Mesothelial cell of epicardium (in vitro differentiated cells): ENCODE results near the gene CUTC. TPM values are rescaled to one million over a fixed set of nuclear protein-coding genes. Genes with fewer than 3 reads are reported as not detected.

Experiments
- DNase-seq, 2 experiments: peaks; one replicate each; pipeline ENCODE4 v3.0.0; 2021; ENCODE audit warnings: low spot score in 2 of 2; ENCODE audit not compliant: unreplicated experiment in 2 of 2
- H3K27ac Mint-ChIP-seq: 2 replicates; pipeline ENCODE4 v1.8.0; 2021; ENCODE audit warnings: mixed read lengths
- H3K27me3 Mint-ChIP-seq: 2 replicates; pipeline ENCODE4 v1.8.0; 2021; ENCODE audit warnings: low read depth, mixed read lengths
- H3K36me3 Mint-ChIP-seq: 2 replicates; pipeline ENCODE4 v1.8.0; 2021; ENCODE audit warnings: mixed read lengths
- H3K4me1 Mint-ChIP-seq: 2 replicates; pipeline ENCODE4 v1.8.0; 2021; ENCODE audit warnings: mixed read lengths
- H3K4me3 Mint-ChIP-seq: 2 replicates; pipeline ENCODE4 v1.8.0; 2021; ENCODE audit warnings: mild to moderate bottlenecking, moderate library complexity, mixed read lengths
- H3K9me3 Mint-ChIP-seq: 2 replicates; pipeline ENCODE4 v1.8.0; 2021; ENCODE audit warnings: mixed read lengths
- CTCF ChIP-seq: fragments of 200-600 bp; sonication (generic); IDR thresholded peaks from one replicate; pipeline ENCODE4 v1.5.0; 2021; ENCODE audit warnings: antibody characterized with exemption; ENCODE audit not compliant: unreplicated experiment
- total RNA-seq: library from RNA; stranded (reverse); gene quantifications from 3 replicates; pipeline ENCODE4 v1.2.1, GENCODE V29; 2021

The CUTC gene
- total RNA-seq, 1 donor from 2014 or later: 10.4 TPM

- Mint-ChIP-seq H3K27ac (no peak overlapping the region), H3K9me3 (peaks cover 3% of the 10 kb centered on the region), H3K4me1 (no peaks in the 10 kb centered on the region), H3K27me3 (no peaks in the 10 kb centered on the region), H3K36me3 (peaks cover 6% of the 10 kb centered on the region), H3K4me3 (no peak overlapping the region)
- no peak for TF ChIP-seq CTCF
- no peak for DNase-seq
These were observed 35.9 kb downstream of the CUTC start for GRCh38 chr10:99767901-99768300.

GRCh38 chr10:99768556-99768955 lies 36.5 kb downstream of the CUTC start:
- Mint-ChIP-seq H3K27ac (no peak overlapping the region), H3K9me3 (no peaks in the 10 kb centered on the region), H3K27me3 (no peaks in the 10 kb centered on the region), H3K36me3 (peaks cover 3% of the 10 kb centered on the region), H3K4me3 (no peak overlapping the region), H3K4me1 (no peaks in the 10 kb centered on the region)
- no peak for DNase-seq
- TF ChIP-seq CTCF: no peak

GRCh38 chr10:99769706-99770105 lies 37.7 kb downstream of the CUTC start:
- H3K36me3 Mint-ChIP-seq: no peaks in the 10 kb centered on the region
- H3K27ac Mint-ChIP-seq: no peak overlapping the region
- no peaks in the 10 kb centered on the region for H3K9me3 Mint-ChIP-seq
- no peak overlapping the region for H3K4me3 Mint-ChIP-seq
- H3K27me3 Mint-ChIP-seq: no peaks in the 10 kb centered on the region
- no peaks in the 10 kb centered on the region for H3K4me1 Mint-ChIP-seq
- no peak for TF ChIP-seq CTCF
- DNase-seq: no peak

DNA sequence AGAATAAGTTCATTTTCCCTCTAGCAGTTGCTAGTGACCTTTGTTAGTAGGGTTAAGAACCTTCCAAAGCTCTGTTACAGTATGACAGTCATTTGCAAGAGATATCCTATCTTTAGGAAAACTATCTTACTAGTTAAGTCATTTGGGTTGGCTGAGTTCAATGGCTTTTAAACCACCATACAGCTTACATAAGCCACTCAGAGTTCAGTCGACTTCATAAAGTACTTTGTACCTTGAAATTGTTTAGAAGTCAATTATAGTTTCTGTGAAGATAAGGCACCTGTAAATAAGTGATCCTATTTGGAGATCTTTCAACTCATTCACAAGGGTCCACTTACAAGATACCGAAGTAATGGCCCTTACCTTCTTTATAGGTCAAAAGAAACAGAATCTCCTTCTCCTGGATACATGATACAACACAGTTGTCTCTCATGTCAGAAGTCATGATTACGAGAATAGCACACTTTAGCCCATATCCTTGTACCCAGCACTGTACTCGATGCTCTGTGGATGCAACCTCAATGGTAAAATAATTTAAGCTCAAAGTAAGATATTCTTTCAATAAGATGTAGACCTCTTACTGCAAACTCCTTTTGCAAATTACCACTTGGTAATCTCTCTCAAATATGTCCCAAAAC lies 38.5 kb downstream of the CUTC start:
- DNase-seq: no peak
- H3K9me3 Mint-ChIP-seq: no peaks in the 10 kb centered on the region
- H3K27ac Mint-ChIP-seq: no peak overlapping the region
- no peaks in the 10 kb centered on the region for H3K4me1 Mint-ChIP-seq
- H3K36me3 Mint-ChIP-seq: no peaks in the 10 kb centered on the region
- H3K27me3 Mint-ChIP-seq: no peaks in the 10 kb centered on the region
- no peak overlapping the region for H3K4me3 Mint-ChIP-seq
- no peak for TF ChIP-seq CTCF

DNA sequence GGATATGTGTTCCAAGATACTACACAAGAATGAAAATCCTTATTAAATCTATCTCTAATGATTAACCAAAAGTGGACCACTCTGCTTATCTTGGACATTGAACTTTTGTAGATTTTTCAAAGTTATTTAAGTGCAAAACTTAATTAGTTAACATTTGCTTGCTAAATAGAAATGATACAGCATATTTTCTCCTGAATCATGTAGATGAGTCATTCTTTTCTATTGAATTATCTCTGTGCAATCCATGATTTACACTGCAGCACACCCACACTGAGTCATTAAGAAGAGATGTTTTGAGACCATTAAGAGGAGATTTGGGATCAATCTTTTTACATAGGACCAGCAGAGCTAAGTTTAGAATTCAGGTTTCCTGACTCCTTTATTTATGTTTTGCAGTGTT lies 43.8 kb downstream of the CUTC start:
- Mint-ChIP-seq H3K4me1 (peaks cover 23% of the 10 kb centered on the region), H3K36me3 (no peaks in the 10 kb centered on the region), H3K27me3 (no peaks in the 10 kb centered on the region), H3K4me3 (no peak overlapping the region), H3K9me3 (peaks cover 7% of the 10 kb centered on the region), H3K27ac (no peak overlapping the region)
- DNase-seq: no peak
- TF ChIP-seq CTCF: no peak
